Measurements from ENCODE around the gene MED1. TPM values are rescaled to one million over a fixed set of nuclear protein-coding genes. Genes with fewer than 3 reads are reported as not detected.
"Not testable (repeated sequence)": the region's sequence is repeated elsewhere in the genome, so short reads cannot be mapped to it uniquely, and the experiment has no call there.

The MED1 gene
- total RNA-seq, 1 donor from 2014 or later: 19.6 TPM

- no peak for DNase-seq (ENCODE audit: low read depth in 2 of 2)
Measured at GRCh38 chr17:39443326-39443725, 7.7 kb downstream of the MED1 start.

GRCh38 chr17:39439868-39440267 is 11.2 kb downstream of the MED1 start:
- DNase-seq (ENCODE audit: low read depth in 2 of 2): not testable (repeated sequence)

GRCh38 chr17:39429600-39429999 is 21.5 kb downstream of the MED1 start:
- no peak for DNase-seq (ENCODE audit: low read depth in 2 of 2)

- DNase-seq (ENCODE audit: low read depth in 2 of 2): no peak
Measured at GRCh38 chr17:39416141-39416540, 34.9 kb downstream of the MED1 start.

- no peak for DNase-seq (ENCODE audit: low read depth in 2 of 2)
Measured at GRCh38 chr17:39410279-39410678, 40.8 kb downstream of the MED1 start.

- no peak for DNase-seq (ENCODE audit: low read depth in 2 of 2)
Measured at GRCh38 chr17:39408360-39408759, 42.7 kb downstream of the MED1 start.

GRCh38 chr17:39406951-39407350 is 44.1 kb downstream of the MED1 start:
- DNase-seq (ENCODE audit: low read depth in 2 of 2): no peak

GRCh38 chr17:39405436-39405835 is 45.6 kb downstream of the MED1 start:
- no peak for DNase-seq (ENCODE audit: low read depth in 2 of 2)

- peak in 1 of 2 donors; percentile 70 for DNase-seq (ENCODE audit: low read depth in 2 of 2)
Measured at GRCh38 chr17:39404542-39405378, 46.3 kb downstream of the MED1 start.

GRCh38 chr17:39402890-39403605 is 48.0 kb downstream of the MED1 start:
- DNase-seq (ENCODE audit: low read depth in 2 of 2): no peak

- peak; percentile 94 to 95 for DNase-seq (ENCODE audit: low read depth in 2 of 2)
Measured at GRCh38 chr17:39402244-39402889, 48.7 kb downstream of the MED1 start.

GRCh38 chr17:39401412-39402243 is 49.4 kb downstream of the MED1 start, which contains the start of gene FBXL20:
FBXL20 (minus strand) TSS chr17:39401626; CDS start chr17:39401402, 224 bp downstream.
- DNase-seq (ENCODE audit: low read depth in 2 of 2): peak; percentile 89 to 92

- DNase-seq (ENCODE audit: low read depth in 2 of 2): peak; percentile 20 to 33
Measured at GRCh38 chr17:39400547-39401411, 50.3 kb downstream of the MED1 start.

GRCh38 chr17:39399791-39400190 is 51.3 kb downstream of the MED1 start:
- DNase-seq (ENCODE audit: low read depth in 2 of 2): no peak

GRCh38 chr17:39393736-39394135 is 57.3 kb downstream of the MED1 start:
- DNase-seq (ENCODE audit: low read depth in 2 of 2): peak in 1 of 2 donors; percentile 32

GRCh38 chr17:39391448-39391847 is 59.6 kb downstream of the MED1 start:
- DNase-seq (ENCODE audit: low read depth in 2 of 2): no peak

- no peak for DNase-seq (ENCODE audit: low read depth in 2 of 2)
Measured at GRCh38 chr17:39385040-39385439, 66.0 kb downstream of the MED1 start.

- DNase-seq (ENCODE audit: low read depth in 2 of 2): no peak
Measured at GRCh38 chr17:39380144-39380543, 70.9 kb downstream of the MED1 start.

GRCh38 chr17:39376434-39376833 is 74.6 kb downstream of the MED1 start:
- DNase-seq (ENCODE audit: low read depth in 2 of 2): no peak

GRCh38 chr17:39367805-39368204 is 83.3 kb downstream of the MED1 start:
- DNase-seq (ENCODE audit: low read depth in 2 of 2): not testable (repeated sequence)
